HG02642 (cell line): Measurements from ENCODE around the gene RUFY4.

Experiments
- ATAC-seq: cut with Tn5 transposase; IDR thresholded peaks from one replicate; pipeline ENCODE4 v1.9.1; 2021; ENCODE audit warnings: mild to moderate bottlenecking; ENCODE audit not compliant: unreplicated experiment, poor library complexity

Gene RUFY4, protein sequence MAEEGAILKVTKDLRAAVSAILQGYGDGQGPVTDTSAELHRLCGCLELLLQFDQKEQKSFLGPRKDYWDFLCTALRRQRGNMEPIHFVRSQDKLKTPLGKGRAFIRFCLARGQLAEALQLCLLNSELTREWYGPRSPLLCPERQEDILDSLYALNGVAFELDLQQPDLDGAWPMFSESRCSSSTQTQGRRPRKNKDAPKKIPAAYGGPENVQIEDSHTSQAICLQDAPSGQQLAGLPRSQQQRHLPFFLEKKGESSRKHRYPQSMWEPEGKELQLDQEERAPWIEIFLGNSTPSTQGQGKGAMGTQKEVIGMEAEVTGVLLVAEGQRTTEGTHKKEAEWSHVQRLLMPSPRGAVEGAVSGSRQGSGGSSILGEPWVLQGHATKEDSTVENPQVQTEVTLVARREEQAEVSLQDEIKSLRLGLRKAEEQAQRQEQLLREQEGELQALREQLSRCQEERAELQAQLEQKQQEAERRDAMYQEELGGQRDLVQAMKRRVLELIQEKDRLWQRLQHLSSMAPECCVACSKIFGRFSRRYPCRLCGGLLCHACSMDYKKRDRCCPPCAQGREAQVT

DNA sequence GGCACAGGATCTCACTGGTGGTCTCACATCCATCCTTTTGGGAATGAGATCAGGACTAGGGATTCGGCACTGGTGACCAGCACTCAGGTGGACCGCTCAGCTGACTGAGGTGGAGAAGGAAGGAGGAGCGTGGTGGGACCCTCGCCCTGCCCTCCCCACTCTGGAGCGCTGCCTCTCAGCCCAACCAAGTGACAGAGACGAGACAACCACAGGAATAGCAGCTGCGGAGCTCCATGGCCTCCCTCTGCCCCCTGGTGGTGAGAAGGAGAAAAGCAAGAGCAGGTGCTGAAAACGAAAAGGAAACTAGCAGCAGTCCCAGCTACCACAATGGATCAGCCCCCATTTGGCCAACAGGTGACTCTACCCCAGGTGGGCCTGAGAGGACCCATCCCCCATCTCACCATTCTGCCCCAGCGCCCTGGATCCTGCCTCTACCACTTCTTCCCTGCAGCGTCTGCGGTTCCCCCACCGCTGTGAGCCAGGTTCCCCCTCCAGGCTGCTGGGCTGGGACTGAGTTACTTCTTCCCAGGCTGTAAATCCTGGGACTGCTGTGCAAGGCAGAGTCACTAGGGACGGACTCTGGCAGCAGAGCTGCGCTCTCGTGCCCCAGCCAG is at the start of gene RUFY4:
TSS of gene RUFY4 (plus strand) at position 533 of the 614 bp plus-strand sequence. CDS start 1,353 bp downstream, outside the sequence.
- peak; percentile 84 for ATAC-seq

DNA sequence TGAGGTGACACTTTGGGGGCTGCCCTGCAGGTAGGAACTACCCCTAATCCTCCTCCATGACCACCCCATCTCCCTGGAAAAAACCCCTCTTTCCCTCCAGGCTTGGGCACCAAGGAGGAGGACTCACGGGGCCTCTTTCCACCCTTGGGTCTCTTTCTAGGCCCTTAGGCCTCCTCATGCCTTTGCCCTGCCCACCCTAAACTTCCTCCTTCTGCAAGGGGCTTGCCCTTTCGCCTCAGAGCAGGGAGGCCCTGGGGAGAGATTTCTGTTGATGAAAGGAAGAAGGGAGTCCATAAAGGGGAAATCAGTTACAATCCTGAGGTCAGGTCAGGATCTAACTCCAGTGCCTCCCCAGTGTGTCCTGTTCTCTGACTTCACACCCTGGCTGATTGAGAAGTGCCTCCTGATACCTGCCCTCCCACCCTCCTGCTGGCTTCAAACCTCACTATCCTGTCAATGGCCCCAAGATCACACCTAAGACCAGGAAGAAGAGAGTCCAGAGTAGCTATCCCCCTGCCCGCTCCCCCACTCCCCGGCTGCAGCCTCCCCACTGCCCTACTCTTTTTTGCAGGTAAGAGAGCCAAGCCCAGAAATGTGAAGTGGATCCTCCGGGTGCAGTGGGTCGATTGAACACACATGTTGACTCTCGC is 49.5 kb upstream of the RUFY4 start:
- no peak for ATAC-seq

DNA sequence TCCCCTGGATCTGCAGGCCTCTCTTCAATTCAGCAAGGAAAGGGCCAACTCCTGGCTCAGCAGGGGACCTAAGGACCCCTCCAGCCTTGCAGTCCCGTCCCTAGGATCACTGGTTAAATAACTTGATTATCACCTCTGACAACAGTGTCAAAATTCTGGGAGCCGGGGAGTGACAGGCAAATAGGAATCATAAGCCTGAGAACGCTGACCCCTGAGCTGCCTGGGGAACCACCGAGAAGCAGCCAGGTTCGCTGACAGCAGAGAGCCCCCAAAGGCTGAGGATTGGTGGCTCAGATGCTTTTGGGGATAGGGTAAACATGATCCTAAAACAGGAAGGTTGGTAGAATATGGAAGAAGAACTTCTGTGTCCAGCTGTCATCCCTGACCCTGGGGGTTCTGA is 48.8 kb upstream of the RUFY4 start:
- no peak for ATAC-seq

DNA sequence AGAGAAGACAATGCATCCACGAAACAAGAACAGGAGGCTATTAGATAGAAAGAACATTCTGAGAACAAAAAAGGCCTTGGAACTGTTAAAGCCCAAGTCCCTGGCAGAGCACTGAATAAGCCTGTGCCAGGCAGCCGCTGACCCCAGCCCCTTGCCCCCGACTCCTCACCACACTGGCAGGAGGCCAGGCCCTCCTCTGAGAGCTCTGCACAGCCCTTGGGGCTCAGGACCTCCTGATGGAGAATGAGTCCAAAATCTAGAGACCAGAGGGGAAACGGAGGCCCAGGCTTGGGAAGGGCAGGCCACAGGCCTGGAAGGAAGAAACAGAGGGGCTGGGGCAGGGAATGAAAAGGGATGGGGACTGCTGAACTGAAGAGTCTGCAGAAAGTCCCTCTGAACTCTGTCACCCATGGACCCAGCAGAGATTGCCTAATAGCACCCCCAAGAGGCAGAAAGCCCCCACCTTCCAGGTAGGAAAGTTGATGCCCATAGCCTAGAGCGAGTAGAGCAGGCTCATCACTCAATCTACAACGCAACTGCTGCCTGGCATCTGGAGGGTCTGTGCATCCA is 48.0 kb upstream of the RUFY4 start:
- ATAC-seq: no peak

DNA sequence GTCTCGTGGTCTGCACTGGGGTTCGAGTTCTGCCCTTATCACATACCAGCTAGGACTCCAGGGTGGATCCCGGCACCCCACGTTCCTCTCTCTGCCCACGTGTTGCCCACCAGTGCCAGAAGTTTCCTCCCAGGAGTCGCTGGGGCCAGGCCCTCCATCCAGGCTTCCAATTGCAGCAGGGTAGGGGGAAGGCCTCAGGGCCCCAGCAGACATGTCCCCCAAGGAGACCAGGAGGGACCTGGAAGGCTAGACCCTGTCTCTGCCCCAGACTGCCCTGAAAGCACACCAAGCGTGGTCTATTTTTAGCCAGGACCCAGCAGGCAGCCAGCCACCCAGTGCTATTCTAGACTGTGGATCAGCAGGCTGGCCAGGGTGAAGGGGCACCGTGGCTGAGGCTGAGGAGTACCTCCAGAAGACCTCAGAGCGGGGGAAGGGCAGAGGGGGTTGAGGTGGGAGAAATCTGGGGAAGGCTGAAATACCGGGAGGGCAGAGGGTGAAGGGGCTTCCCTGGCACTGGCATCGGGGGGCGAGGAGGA is 47.4 kb upstream of the RUFY4 start:
- no peak for ATAC-seq

DNA sequence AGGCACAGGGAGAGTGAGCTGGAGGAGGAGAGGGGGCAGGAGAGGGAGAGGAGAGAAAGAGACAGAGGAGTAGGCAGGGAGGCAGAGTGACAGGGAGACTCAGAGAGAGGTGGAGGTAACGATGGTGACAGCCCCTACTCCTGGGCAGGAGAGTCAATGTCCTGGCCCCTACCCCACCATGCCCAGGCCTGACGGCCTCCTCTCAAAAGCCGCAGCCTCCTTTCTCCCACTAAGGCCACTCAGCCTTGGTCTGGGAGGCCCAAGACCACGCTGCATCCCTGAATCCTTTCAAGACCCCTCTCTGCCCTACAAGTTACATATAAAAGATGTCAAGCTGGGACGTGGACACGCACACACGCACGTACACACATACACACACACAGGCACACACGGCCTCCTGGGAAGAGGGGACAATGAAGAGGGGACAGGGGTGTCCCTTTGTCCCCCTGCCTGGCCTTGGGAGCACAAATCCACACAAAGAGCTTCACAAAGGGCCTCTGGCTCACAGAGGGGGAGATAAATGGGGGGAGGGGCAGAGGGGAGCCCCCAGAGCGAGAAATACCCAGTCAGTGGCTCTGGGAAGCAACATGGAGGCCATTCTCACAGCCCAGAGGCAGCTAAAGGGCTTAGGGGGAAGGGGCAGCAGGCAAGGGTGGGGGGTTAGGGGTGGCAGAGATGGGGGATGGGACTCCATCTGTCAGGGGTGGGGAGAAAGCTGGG is 46.8 kb upstream of the RUFY4 start:
- no peak for ATAC-seq

DNA sequence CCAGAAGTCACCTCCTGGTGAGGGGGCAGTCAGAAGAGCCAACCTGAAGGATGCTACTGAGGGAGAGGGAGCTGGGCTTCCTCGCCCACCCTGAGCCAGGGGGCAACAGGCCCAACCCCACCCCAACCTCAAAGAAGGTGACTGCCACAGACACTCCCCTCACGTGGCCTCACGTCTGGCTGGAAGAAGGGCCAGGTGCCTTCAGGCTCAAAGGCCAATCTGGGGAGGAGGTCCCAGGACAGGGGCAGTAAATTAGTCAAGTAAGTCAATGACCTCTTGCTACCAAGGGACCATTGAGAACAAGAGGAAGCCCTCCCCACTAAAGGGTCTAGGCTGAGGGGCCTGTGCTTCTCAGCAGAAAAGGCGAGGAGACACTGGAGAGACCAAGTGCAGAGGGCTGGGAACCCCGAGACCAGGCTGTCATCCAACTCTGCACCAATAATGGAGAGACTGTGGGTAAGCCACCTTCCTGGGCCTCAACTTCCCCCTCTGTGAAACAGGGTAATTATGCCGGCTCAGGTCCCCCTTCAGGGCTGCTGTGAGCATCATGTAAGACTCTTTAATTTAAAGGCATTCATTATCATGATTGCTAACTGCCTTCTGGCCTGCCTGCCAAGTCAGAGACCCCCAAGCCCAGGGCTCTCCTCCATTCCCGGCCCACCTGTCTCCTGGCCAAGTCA is 46.1 kb upstream of the RUFY4 start:
- ATAC-seq: no peak

DNA sequence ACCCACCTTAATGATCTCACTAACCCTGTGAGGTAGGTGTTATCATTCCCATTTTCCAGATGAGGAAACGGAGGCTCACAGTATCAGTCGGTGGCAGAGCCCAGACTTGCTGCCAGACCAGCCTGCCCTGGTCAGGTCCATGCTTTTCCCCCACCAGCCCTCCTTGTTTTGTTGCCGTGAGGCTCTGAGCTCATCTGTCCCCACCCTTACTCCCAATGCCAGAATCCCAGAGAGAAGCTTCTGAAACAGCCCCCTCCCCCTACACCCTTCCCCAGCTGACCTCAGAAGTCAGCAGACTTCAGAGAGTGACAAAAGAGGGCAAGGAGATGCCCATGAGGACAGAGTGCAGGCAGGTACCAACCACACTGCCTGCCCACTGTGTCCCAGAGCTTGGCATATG is 45.4 kb upstream of the RUFY4 start:
- no peak for ATAC-seq

DNA sequence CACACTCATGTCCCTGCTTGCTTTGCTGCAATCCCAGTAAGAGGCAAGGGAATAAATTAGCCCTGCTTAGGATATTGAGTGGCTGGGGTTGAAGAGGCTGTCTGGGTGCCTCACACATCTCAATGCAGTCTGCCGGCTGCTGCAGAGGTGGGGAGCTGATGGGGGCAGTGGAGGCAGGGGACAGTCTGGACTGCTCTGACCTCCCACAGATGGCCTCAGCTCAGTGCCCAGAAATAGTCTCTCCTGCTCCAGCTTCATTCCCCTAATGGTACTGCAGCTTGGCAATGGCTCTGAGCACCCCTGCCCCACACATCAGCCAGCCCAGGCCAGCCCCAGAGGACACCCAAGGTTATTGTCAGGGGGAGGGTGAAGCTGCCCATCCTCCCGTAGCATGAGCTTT is 44.7 kb upstream of the RUFY4 start:
- ATAC-seq: no peak

DNA sequence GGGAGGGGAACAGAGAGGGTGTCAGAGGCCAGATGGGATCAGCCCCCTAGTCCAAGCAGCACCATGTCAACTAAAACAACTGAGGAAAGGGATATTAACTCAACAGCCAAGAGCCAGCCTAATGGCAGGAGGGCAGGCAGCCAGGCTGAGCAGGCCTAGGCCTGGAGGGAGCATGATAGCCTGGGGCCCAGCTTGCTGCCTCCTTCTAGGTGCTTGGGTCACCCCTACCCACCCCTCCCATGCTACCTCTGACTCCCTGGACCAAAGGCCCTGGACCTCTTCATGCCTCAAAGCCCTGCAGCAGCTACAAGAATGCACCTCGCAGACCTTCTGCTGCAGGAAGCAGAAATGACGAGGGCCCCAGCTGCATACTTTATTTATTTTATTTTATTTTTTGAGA is 44.2 kb upstream of the RUFY4 start:
- no peak for ATAC-seq

DNA sequence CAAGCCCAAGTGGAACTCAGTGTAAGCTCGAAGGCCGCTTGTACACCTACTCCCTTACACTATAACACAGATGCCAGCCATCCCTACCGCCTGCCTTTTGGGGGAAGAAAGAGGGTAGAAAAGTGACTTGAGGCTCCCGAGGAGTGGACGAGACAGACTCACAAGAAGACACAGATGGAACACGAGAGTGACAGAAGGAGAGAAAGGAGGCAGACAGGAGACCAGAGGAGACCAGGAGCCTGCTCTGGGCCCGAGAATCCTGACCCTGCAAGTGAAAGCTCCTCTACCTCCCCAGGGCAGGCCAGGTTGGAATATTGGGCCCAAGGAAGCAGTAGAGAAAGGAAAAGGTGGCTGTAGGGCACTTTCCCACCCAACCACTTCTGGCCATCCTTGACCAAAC is 42.8 kb upstream of the RUFY4 start:
- ATAC-seq: no peak

DNA sequence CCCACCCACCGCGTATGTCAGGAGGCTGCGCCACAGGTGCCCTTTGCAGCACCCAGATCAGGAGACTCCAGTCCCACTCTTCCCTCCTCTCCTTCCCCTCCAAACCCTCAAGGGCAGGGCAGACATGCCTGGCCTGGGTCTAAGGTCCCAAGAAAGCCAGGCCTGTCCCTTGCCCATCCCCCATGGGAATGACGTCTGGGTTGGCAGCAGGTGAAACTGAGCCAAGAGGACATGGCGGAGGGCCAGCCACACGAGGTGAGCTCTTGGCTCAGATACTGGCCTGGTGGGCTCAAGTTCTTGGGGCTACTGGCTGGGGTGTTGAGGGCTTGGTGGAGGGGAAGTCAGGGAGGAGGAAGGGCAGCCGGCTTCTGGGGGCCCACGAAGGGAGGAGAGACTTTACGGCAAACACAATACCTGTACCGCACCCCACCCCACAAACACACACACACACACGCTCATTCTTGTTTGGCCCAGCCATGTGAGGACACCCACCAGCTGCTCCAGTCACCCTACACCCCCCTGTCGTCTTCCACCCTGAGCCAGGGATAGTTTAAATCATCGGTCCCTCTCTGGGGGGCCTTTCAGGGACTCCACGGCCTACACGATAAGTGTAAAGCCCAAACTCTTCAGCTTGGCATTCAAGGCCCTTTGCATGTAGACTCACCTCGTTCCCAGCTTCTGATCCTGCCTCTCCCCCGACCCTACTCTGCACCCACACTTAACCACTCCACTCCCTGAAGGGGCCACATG is 42.2 kb upstream of the RUFY4 start:
- ATAC-seq: no peak

DNA sequence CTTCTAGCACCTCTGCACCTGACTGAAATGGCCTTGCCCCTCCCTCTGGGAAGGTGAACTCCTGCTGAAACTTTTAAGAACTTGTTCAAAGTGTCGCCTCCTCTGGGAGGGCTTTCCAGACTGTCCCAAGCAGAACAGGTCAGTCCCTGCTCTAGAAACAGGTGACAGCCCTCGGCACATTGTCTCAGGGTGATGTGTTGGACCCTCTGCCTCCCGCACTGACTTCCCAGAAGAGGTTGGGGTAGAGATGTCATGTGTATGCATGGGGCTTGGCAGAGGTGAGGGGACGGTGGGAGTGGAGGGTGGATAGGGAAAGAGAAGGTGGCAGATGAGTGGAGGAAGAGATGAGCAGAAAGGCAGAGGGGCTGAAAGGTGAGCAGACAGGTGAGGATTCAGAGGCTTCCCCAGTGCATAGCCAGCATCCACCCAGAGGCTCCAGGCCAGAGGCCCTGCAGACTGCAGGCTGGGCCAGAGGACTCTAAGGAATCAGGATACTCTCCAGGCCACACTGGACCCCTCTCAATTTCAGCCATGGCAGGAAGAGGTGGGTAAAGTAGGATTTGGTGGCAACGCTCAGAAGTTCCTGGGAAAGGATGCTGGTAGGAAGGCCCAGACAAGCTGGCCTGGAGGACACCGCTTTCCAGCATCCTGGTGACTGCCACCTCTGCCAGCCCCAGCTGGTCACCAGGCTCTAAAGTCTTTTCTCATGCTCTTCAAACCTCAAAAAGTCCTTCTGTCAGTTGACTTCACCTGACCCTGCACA is 41.4 kb upstream of the RUFY4 start:
- no peak for ATAC-seq

DNA sequence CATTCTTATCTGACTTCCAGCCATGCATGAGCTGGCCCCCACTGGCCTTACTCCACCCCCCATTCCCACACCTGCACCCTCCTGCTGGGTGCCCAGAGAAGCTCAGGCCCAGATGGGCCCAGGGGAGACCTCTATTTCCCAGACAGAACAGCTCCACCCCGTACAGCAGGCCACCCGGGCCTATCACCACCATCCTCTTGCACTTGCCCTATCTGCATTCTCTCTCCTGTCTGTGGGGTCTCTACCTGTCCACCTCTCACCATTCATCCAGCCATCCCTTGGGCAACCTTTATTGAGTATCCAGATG is 40.9 kb upstream of the RUFY4 start:
- no peak for ATAC-seq

DNA sequence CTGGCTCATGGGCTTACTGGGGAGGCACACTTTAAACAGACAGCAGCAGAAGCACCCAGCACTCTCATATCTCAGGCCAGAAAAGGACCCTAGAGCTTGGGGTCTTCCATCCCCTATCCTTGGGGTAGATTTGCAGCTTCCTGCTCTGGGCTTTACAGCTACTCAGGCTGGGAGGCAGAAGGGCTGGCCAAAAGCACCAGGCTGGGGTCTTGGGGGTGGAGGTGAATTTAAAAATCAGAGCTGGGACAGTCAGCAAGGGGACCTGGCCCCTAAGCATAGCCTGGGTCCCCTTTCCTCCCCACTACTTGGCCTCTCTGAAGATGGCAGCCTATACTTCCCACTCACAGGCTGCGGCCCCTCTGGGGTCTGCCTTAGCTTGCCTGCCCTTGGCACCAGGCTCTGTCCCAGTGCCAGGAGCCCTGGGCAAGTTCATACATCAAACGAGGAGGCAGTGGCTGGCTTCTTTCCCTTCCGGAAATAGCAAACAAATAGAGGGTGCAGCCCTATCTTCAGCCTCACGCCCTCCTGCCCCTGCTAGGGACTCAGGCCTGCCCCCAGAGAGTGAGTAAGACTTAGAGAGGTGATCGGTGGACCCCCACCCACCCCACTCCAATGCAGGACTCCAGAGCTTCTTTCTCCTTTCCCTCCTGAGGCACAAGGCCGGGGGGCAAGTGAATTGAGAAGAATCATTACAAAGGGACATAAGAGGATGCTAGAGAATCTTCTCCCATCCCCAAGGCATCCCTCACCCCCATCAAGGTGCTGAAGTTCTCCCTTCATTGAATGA is 40.3 kb upstream of the RUFY4 start:
- no peak for ATAC-seq

DNA sequence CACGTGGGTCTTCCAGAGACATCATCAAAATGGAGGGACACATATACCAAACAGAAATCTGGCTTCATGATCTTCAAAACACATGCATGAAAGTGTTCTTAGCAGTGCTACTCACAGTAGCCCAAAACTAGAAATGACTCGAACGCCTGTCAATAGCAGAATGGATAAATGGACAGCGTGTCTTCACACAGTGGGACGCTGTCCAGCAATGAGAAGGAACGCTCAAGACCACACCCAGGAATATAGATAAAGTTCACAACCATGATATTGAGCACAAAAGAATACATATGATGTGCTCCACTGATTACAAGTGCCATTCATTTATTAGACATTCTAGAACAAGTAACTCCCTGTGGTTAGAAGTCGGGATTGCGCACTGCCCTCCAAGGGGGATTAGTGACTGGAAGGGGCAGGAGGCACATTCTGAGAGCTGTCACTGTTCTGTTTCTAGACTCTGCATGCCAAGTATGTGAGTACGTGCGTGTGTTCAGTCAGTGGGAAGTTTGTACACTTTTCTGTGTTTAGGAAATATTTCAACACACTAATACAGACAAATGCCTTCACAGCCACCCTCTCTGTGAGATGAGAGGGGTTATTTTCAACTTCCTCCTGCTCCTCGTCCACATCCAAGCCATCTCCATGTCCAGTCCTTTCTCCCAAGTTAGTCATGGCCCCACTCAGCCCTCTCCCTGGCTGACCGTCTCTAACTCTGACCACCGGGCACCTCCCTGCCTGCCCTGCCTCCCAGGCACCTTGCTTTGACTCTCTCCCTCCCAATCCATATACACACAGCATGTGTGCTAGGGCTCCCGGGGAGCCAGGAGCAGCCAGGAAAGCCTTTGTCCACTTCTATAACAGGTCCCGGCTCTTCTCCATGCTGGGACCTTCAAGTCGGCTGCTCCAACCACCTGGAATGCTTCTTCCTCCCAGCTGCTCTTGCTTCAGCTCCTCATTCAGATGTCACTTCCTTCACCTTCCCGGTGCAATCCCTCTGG is 39.4 kb upstream of the RUFY4 start:
- ATAC-seq: no peak
